Kasumi-1 (cell line): ENCODE results near the gene MVB12B.

Experiments
- DNase-seq, 2 experiments: peaks; one replicate each; lab custom pipeline; 2025; lab: John Stamatoyannopoulos, UW

The MVB12B gene

DNA sequence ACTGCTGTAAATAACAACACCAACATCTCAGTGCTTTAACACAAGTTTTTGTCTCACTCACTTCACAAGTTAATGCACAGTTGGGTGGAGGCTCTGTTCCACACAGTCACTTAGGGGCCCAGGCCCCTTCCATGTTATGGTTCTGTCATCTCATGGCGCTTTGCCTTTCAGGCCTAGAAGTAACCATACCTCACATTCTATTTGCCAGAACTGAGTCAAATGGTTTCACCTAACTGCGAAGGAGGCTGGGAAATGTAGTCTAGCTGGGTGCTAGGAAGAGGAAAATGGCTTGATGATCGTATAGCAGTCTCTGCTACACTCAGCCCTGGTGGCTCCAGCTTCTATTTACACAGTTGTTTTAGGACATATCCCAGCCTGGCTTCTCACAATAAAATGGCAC, 23.1 kb upstream of the MVB12B start:
- no peak for DNase-seq

DNA sequence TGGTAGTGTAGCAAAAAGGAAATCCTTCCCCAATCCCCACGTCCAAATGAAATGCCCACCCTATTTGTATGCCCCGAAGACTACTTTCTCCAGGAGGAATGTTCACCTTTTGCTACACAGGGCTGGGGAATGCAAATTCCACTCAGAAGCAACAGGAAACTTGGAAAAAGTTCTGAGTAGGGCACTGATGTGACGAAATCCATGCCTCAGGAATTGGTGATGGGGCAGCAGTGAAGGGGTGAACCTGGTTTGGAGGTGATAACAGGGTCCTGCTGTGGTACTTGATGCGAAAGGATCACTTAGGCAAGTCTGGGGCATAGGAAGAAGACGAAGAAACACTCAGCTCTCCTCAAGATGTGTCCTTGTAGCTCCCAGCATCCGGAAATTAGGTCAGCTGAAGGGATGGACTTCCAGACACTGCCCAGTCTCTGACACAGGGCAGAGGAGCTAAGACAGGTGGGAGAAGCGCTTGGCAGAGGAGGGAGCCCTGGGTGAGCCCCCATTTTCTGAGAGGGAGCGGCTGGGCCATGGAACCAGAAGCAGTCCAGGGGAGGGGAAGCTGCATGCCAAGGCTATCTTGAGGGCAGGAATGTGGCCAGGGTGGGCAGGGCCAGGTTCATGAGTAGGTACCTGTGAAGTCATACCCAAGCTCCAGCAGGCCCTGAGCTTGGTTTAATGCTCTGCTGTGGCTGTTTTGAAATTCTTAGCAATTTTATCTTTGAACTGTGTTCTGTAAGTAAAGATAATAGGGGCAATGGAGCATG, 22.2 kb upstream of the MVB12B start:
- DNase-seq: no peak

DNA sequence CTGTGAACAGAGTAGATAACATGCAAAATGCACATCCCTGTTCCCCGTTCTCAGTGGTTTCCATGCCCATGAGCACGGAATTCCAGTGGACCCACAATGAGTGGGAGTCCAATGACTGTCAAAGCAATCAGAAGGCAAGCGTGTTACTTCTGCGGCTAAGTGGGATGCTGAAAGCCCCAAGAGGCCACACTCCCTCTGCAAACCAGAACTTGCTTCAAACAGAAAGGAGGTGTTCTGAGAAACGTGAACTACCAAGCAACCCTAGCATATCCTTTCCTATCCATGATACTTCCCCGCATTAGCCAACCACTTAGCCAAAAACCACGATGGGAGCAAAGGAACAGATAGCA, 21.7 kb upstream of the MVB12B start:
- no peak for DNase-seq

DNA sequence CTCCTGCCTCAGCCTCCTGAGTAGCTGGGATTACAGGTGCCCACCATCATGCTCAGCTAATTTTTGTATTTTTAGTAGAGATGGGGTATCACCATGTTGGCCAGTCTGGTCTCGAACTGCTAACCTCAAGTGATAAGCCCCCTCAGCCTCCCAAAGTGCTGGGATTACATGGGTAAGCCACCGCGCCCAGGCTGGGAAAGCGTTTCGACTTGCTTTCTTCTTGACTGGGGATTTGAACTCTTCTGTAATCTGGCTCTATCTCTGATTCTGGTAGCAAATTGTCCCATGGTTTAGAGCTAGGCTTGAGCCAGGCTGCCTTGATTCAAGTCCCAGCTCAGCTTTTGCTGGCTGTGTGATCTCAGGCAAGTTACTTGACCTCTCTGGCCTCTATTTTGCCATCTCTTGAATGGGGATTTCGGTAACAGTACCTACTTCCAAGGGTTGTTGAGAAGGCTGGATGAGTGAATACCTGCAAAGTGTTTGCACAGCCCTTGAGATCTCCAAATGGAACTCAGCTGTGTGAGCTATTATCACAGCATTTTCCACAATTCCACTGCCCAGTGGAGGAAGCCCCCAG, 20.5 kb upstream of the MVB12B start:
- no peak for DNase-seq

DNA sequence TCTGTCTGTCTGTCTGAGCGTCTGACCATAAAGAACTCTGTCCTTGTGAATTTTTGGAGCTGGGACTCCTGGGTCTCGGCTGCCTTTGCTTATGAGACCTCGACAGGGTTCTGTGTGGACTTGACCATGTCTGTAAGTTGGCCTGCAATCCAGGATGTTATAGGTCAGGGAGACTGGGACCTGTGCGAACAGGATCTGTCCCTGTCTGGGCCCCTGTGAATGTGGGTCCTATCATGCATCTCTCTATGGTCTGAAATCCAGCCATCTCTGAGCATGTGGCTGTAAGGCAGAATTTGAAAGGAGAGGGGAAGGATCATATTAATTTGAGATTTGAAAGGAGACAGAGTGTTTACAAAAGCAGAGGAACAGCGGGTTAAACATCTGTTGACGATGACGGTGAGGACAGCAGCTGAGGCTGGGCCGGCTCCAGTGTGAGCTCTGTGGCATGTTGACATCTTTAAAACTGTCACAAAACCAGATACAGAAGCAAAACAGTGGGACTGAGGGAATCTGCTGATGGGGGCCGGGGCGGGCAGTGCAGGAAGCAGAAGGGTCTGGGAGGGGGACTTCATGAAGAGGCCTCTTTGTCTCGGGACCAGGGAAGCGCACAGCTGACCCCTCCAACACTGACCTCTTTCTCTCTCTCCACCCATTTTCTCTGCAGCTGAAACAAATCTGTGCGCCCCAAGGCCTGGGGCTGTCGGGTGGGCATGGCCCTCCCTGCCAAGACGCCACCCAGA, 19.1 kb upstream of the MVB12B start:
- no peak for DNase-seq

DNA sequence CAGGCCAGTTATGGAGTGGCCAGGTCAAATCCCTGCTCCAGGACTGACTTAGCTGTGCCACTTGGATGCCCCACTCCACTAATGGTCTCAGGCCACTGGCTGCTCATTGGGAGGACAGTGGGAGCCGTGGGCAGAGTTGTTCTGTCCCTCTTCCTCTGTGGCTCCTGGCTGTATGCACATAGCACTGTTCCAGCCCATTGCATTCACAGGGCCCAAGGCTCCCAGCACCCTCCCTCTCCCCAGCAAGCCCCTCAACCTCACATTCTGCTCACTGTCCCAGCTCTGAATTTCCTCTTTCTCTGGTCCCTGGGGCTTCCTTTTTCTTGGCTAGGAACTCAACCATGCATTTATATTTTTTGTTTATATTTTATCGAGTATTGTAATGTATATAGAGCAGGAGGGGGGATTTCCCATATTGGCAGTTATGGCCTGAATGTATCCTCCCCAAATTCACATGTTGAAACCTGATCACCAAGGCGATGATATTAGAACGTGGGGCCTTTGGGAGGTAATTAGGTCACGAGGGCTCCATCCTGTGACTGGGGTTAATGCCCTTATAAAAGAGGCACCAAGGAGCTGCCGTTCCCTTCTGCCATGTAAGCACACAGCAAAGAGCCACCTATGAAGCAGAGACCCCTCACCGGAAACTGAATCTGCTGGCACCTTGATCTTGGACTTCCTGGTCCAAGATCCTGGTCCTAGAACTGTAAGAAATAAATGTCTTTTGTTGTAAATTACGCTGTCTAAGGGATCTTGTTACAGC, 17.0 kb upstream of the MVB12B start:
- DNase-seq: no peak

DNA sequence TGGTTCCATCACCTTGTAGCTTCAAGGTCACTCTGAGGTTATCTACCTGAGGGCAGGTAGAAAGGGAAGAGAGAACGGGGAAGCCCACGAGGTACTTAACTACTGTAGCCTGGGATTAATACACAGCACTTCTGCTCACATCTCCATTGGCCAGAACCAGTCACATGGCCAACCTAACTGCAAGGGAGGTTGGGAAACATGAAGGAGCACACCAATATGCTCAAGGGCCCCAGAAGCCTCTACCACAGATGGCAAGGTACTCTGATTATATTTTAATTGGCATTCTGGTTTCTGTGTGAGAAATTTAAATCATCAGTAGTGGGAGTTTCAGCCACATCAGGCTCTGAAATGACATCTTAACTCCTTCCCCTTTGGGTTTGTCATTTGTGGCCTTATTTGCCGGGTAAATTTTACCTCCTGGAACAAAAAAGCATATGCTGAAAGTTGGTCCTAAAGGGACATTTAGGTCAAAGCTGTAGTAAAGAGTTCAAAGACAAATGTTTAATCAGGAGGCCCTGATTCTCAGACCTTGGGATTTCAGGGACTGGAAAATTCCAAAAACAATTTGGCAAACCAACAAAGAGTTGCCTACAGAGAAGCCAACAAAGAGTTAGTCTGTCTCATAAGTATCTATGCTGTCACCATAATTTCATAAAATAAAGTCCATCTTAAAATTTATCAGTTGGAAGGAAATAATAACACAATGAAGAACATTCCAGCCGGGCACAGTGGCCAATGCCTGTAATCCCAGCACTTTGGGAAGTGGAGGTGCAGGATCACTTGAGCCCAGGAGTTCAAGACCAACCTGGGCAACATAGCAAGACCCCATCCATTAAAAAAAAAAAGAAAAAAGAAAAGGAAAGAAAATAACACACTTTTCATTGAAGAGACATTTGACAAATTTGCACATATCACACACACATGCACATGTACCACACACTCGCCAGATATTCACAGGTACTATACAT, 13.8 kb upstream of the MVB12B start:
- DNase-seq: no peak

DNA sequence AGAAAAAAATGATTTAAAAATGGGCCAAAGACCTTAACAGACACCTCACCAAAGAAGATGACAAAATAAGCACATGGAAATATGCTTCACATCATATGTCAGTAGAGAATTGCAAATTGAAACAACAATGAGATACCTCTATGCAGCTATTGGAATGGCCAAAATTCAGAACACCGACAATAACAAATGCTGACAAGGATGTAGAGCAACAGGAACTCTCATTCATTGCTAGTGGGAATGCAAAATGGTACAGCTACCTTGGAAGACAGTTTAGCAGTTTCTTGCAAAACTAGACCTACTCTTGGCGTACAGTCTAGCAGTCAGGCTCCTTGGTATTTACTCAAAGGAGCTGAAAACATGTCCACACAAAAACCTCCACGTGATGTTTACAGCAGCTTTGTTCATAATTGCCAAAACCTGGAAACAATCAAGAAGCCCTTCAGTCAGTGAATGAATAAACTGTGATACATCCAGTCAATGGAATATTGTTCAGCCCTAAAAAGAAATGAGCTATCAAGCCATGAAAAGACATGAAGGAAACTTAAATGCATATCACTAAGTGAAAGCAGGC, 10.5 kb upstream of the MVB12B start:
- DNase-seq: no peak

DNA sequence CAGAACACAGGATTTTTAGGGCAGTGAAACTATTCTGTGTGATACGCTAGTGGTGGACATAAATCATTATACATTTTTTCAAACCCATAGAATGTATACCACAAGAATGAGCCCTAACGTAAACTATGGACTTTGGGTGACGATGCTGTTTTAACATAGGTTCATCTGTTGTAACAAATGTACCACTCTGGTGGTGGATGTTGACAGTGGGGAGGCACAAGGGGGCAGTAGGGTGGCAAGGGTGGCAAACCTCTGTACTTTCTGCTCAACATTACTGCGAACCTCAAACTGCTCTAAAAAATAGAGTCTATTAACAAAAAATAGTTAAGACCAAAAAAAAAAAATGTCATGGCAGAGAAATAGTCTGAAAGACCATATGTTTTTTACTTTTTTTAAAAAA, 9.1 kb upstream of the MVB12B start:
- no peak for DNase-seq

DNA sequence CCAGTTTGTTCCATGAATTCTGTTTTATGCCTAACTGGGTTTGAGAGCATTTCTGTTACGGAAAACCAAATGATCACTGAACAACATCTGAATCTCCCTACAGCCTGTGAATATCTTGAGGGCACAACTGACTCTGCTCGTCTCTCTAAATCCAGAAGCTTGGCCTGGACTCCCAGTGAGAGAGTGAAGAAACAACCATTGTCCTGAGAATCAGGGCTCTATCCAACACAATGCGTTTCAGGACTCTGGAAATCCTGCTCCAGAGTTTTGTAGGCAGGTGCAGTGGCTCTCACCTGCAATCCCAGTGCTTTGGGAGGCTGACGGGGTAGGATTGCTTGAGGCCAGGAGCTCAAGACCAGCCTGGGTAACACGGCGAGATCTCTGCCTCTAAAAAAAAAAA, 7.8 kb upstream of the MVB12B start:
- DNase-seq: no peak

DNA sequence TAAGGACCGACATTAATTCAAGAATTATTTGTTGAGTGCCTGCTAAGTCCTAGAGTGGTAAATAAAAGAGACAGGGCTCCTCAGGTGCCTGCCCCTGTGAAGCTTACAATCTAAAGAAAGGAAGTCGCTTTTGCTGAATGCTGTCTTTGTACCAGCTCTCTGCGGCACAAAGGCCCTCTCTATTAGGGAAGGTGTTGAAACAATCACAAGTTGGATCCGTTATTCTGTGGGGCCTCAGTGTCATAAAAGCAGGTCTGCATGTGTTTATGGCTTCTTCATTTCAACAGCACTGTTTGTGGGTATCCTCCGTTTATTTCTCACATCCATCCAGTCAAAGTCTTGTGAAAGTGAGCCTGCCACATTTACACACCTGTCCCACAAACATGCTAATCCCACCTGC, 7.0 kb upstream of the MVB12B start:
- DNase-seq: no peak

DNA sequence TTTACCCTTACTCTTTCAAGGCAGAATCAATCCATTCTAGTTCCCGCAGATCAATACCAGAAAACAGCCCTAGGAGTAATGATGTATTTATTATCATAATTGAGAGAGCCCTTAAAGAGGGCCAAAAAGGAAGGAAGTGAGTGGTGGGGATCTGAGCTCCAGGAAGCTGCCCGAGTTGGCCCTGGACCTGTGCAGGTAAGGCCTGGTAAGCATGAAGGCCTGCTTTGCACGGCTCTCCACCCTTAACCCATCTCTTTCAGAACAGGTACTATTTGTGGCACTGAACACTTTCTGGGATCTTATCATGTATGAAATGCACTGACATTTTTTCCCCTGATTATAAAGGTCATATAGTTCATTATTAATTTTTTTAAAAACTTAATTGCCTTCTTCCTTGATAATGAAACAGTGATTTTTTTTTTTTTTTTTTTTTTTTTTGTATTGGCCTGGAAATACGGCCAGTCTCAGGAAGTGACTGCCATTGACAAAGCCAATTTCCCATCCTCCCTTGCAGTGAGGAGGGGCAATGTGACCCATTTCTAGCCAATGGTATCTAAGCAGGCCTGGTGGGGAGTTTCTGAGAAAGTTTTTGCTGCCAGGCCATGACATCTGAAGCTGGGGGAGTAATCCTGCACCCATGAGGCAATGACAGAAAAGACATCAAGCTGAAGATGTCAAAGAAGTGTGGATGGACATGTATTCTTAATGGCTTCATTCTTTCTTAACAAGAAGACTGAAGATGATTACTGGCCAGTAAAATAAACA, 6.3 kb upstream of the MVB12B start:
- no peak for DNase-seq

DNA sequence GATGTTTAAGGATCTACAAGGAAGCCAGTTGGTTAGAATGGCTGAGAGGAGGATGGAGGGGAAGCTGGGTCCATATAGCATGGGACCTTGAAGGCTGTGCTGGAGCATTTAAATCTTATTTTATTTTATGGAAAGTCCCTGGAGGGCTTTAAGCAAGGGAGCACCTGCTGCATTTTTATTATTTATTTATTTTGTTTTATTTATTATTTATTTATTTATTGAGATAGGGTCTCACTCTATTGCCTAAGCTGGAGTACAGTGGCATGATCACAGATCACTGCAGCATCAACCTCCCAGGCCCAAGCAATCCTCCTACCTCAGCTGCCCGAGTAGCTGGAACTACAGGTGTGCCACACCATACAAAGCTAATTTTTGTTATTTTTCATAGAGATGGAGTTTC, 4.9 kb upstream of the MVB12B start:
- DNase-seq: no peak

DNA sequence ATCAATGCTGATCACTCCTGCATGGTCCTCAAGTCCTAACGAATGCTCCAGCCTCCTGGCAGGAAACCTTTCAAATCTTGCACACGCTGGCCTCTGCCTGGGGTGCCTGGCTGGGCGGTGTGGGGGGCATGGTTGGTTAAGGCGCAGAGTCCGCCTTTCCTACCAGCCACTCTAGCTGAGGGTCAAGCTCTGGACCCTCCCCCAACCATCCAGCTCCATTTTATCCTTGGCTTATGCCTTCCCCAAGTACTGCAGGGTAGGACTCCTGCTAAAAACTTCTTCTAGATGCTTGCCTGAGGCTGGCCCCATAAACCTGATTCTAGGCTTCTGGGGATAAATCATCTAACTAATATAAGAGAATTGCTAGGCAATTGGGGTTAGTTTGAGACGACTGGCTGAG, 808 bp upstream of the MVB12B start:
- DNase-seq: no peak

DNA sequence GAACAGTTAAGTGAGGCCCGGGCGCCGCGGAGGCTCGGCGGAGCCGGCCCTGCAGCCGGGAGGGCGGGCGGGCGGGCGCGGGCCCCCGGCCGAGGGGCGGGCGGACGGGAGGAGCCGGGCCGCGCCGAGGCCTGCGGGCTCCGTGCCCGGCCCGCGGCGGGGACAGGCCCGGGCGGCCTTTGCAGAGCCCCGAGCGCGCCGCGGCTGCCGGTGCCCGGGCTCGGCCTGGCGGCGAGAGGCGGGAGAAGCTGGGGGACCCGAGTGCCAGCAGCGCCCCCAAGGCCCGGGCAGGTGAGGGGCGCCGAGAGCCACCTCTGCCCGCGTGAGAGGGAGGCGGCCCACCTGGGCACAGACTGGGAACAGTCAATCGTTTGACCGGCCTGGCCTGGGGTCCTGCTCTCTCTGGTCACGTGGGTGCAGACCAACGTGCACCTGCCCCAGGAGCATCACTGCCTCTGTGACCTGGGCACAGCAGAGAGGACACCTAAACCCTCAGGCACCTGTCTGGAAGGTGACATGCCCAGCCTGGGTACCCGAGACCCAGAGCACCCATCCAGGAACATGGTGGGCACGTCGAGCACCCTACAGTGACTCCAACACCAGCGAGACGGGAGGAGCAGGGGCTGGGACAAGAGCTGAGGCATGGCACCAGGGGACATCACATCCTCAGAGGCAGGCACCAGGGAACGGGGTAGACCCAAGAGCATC, 531 bp downstream of the MVB12B start:
- no peak for DNase-seq

DNA sequence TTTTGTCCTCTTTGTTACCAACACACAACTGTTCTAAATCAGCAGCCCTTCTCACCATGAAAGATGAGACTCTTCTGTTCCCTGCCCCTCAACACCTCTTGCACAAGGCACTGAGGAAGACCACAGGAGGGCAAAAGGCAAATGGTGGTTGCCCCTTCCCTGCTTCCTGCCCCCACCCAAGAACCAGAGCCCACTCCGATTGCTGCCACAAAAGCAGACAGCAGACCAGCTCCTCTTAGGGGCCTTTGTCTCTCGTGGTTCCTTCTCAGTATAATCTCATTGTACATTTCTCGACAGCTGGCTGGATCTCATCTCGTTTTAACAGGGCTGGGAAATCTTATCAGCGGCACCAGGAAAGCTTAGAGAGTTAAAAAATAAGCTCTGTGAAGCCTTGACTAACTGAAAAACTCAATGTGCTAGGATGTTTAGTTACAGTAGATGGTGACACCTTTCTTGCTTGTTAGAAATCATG, 1.1 kb downstream of the MVB12B start:
- DNase-seq: no peak

DNA sequence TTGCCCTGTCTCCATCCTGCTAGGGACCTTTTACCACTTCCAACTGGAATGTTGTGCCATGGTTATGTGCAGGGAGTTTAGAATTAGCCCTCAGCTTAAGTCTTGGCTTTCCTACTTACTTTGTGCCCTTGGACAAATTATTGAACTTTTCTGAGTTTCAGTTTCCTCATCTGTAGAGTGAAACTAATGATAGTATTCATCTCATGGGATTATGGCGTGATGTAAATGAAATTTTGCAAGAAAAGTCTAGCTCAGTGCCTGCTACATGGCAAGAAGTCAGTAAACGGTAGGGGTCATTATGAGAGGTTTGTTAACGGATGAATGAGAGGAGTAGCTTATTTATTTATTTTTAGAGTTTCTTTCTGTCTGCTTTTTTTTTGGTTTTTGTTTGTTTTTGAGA, 1.8 kb downstream of the MVB12B start:
- no peak for DNase-seq

DNA sequence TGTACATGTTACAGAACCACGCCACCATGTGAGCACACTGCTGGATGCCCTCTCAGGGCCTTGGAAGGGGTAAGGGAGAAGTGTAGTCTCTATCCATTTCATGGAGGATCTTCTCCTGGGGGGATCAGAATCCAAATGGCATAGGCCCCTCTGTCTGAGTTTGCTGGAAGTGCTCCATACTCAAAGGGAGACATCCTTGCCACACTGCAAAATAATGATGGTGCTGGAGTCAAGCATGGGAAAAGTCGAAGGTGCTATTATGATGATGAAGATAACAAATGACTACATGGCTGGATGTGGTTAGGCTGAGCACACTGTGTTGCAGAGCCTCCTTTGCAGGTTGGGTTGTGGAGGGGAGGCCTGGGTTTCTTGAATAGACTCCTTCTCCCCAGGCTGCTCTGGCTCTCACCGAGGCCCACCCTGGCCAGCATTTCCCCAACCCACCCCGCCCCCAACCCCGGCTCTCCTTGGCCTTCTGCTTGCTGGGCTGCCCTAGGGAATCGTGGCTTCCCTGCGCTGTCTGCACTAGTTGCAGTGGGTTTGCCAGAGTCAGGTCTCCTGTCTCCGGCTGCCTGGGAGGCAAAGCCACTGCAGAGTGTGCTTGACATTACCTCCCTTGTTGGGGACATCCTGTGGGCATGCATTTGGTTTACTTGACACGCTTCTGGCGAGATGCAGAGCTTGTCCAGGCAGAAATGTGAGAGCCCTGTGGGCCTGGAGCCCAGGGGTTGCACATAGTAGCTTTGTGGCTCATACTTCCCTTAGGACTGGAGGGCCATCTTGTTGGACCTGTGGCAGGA, 3.0 kb downstream of the MVB12B start:
- no peak for DNase-seq

DNA sequence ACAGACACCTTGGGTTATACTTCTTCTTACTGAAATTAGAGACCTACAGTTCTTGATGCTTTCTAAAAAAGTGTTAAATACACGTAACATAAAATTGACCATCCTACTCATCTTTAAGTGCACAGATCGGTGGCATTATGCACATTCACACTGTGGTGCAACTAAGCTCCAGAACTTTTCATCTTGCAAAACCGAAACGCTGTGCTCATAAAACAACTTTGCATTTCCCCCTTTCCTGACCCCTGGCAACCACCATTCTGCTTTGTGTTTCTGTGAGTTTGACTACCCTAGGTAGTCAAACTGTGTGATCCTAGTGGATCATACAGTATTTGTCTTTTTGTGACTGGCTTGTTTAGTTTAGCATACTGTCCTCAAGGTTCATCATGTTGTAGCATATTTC, 3.9 kb downstream of the MVB12B start:
- no peak for DNase-seq
